ENCODE measurements around the gene PISD. TPM values are rescaled to one million over a fixed set of nuclear protein-coding genes. Genes with fewer than 3 reads are reported as not detected.
A peak's percentile ranks its signal among the peaks of the same experiment; 100 is the strongest.

The PISD gene
- total RNA-seq, 3 donors from 2014 or later (not counting 1 experiment from before 2014, with no cell fraction given): 36.0 to 52.1 (median 47.8) TPM

- intact Hi-C loops (cut with micrococcal nuclease): no loop called here
- Histone ChIP-seq H3K27me3 (ENCODE audit: control insufficient read depth, insufficient read depth, low read length) (no peaks in the 10 kb centered on the region), H3K36me3 (ENCODE audit: control insufficient read depth, insufficient read depth, low read length) (peaks cover 53% of the 10 kb centered on the region), H3K27ac (ENCODE audit: low read length) (no peak overlapping the region), H3K4me3 (ENCODE audit: low read length) (no peak overlapping the region), H3K4me1 (ENCODE audit: control insufficient read depth, insufficient read depth, low read length) (no peaks in the 10 kb centered on the region), H3K9me3 (ENCODE audit: control insufficient read depth, insufficient read depth, low read length) (no peaks in the 10 kb centered on the region)
- ATAC-seq (no peak), DNase-seq (no peak)
- no peak for TF ChIP-seq CTCF (IDR thresholded peaks at IDR 0.05)
- no peaks in the 10 kb centered on the region for H3K36me3 Mint-ChIP-seq
- H3K4me3 Mint-ChIP-seq: no peak overlapping the region
- no peaks in the 10 kb centered on the region for H3K27me3 Mint-ChIP-seq (ENCODE audit: low read depth in 2 of 2)
- H3K9me3 Mint-ChIP-seq: no peaks in the 10 kb centered on the region
- no peak overlapping the region for H3K27ac Mint-ChIP-seq
- WGBS (ENCODE audit: insufficient coverage): 98% methylated on average over 7 of the region's 7 CpGs
- peaks cover 0 to 6% of the 10 kb centered on the region in 2 donors for H3K4me1 Mint-ChIP-seq
These were observed 54.3 kb downstream of the PISD start for GRCh38 chr22:31607696-31608095.

- Histone ChIP-seq H3K9me3 (ENCODE audit: control insufficient read depth, insufficient read depth, low read length) (no peaks in the 10 kb centered on the region), H3K36me3 (ENCODE audit: control insufficient read depth, insufficient read depth, low read length) (peaks cover 54% of the 10 kb centered on the region), H3K4me1 (ENCODE audit: control insufficient read depth, insufficient read depth, low read length) (no peaks in the 10 kb centered on the region), H3K27ac (ENCODE audit: low read length) (no peak overlapping the region), H3K4me3 (ENCODE audit: low read length) (no peak overlapping the region), H3K27me3 (ENCODE audit: control insufficient read depth, insufficient read depth, low read length) (no peaks in the 10 kb centered on the region)
- intact Hi-C loops (cut with micrococcal nuclease): no loop called here
- DNase-seq (no peak), ATAC-seq (no peak)
- TF ChIP-seq CTCF (IDR thresholded peaks at IDR 0.05): no peak
- no peak overlapping the region for H3K27ac Mint-ChIP-seq
- H3K27me3 Mint-ChIP-seq (ENCODE audit: low read depth in 2 of 2): no peaks in the 10 kb centered on the region
- no peak overlapping the region for H3K4me3 Mint-ChIP-seq
- no peaks in the 10 kb centered on the region for H3K36me3 Mint-ChIP-seq
- WGBS (ENCODE audit: insufficient coverage): over 99% methylated on average over 8 of the region's 9 CpGs
- H3K4me1 Mint-ChIP-seq: peaks cover 0 to 6% of the 10 kb centered on the region in 2 donors
- no peaks in the 10 kb centered on the region for H3K9me3 Mint-ChIP-seq
These were observed 56.0 kb downstream of the PISD start for GRCh38 chr22:31605851-31606585.

- Mint-ChIP-seq H3K4me1 (peaks cover 0 to 12% of the 10 kb centered on the region in 2 donors), H3K9me3 (no peaks in the 10 kb centered on the region), H3K36me3 (no peaks in the 10 kb centered on the region), H3K4me3 (no peak overlapping the region), H3K27me3 (ENCODE audit: low read depth in 2 of 2) (no peaks in the 10 kb centered on the region), H3K27ac (peak overlapping the region; percentile 39 to 47)
- no peak for ATAC-seq
- TF ChIP-seq CTCF (IDR thresholded peaks at IDR 0.05): no peak
- H3K9me3 ChIP-seq (ENCODE audit: control insufficient read depth, insufficient read depth, low read length): no peaks in the 10 kb centered on the region
- H3K4me1 ChIP-seq (ENCODE audit: control insufficient read depth, insufficient read depth, low read length): no peaks in the 10 kb centered on the region
- WGBS (ENCODE audit: insufficient coverage): 88% methylated on average over 17 of the region's 17 CpGs
- intact Hi-C loops (cut with micrococcal nuclease): no loop called here
- no peaks in the 10 kb centered on the region for H3K27me3 ChIP-seq (ENCODE audit: control insufficient read depth, insufficient read depth, low read length)
- H3K36me3 ChIP-seq (ENCODE audit: control insufficient read depth, insufficient read depth, low read length): peaks cover 46% of the 10 kb centered on the region
- no peak overlapping the region for H3K27ac ChIP-seq (ENCODE audit: low read length)
- DNase-seq: no peak
- H3K4me3 ChIP-seq (ENCODE audit: low read length): no peak overlapping the region
These were observed 57.0 kb downstream of the PISD start for GRCh38 chr22:31604746-31605705.

All from natural killer cell (primary cell).